Osteocyte (in vitro differentiated cells): ENCODE data around the gene TMEM183A. TPM values are rescaled to one million over a fixed set of nuclear protein-coding genes. Genes with fewer than 3 reads are reported as not detected.

ENCODE experiments used
- DNase-seq: peaks from one replicate; pipeline ENCODE4 v3.0.0; 2021; ENCODE audit warnings: mixed read lengths; ENCODE audit not compliant: unreplicated experiment; ENCODE audit errors: extremely low spot score
- H3K27ac Mint-ChIP-seq: one replicate; pipeline ENCODE4 v1.8.0; 2021; ENCODE audit warnings: mild to moderate bottlenecking, mixed read lengths; ENCODE audit not compliant: unreplicated experiment
- H3K27me3 Mint-ChIP-seq: one replicate; pipeline ENCODE4 v1.8.0; 2021; ENCODE audit warnings: mixed read lengths; ENCODE audit not compliant: unreplicated experiment
- H3K36me3 Mint-ChIP-seq: one replicate; pipeline ENCODE4 v1.8.0; 2021; ENCODE audit warnings: mixed read lengths; ENCODE audit not compliant: unreplicated experiment
- H3K4me1 Mint-ChIP-seq: one replicate; pipeline ENCODE4 v1.8.0; 2021; ENCODE audit warnings: mixed read lengths; ENCODE audit not compliant: unreplicated experiment
- H3K4me3 Mint-ChIP-seq: one replicate; pipeline ENCODE4 v1.8.0; 2021; ENCODE audit warnings: mild to moderate bottlenecking, moderate library complexity, mixed read lengths; ENCODE audit not compliant: unreplicated experiment
- H3K9me3 Mint-ChIP-seq: one replicate; pipeline ENCODE4 v1.8.0; 2021; ENCODE audit warnings: mixed read lengths; ENCODE audit not compliant: unreplicated experiment
- CTCF ChIP-seq: fragments of 200-600 bp; sonication (generic); IDR thresholded peaks from 2 replicates; pipeline ENCODE4 v1.5.0; 2021; ENCODE audit warnings: antibody characterized with exemption, mild to moderate bottlenecking, moderate library complexity
- total RNA-seq: library from RNA; stranded (reverse); gene quantifications from 2 replicates; pipeline ENCODE4 v1.2.1, GENCODE V29; 2021

TMEM183A gene
- total RNA-seq, 1 donor from 2014 or later = 59.6 TPM

GRCh38 chr1:203072002-203072602 lies 64.9 kb downstream of the TMEM183A start:
- Mint-ChIP-seq H3K27me3 (peaks cover 37% of the 10 kb centered on the region), H3K9me3 (no peaks in the 10 kb centered on the region), H3K27ac (no peak overlapping the region), H3K4me1 (no peaks in the 10 kb centered on the region), H3K36me3 (no peaks in the 10 kb centered on the region), H3K4me3 (no peak overlapping the region)
- DNase-seq = no peak
- no peak for TF ChIP-seq CTCF

GRCh38 chr1:203072911-203073310 lies 65.7 kb downstream of the TMEM183A start:
- DNase-seq = no peak
- Mint-ChIP-seq H3K27ac (no peak overlapping the region), H3K9me3 (no peaks in the 10 kb centered on the region), H3K27me3 (peaks cover 35% of the 10 kb centered on the region), H3K36me3 (no peaks in the 10 kb centered on the region), H3K4me3 (no peak overlapping the region), H3K4me1 (no peaks in the 10 kb centered on the region)
- no peak for TF ChIP-seq CTCF

- H3K27me3 Mint-ChIP-seq = peaks cover 39% of the 10 kb centered on the region
- no peak overlapping the region for H3K4me3 Mint-ChIP-seq
- DNase-seq = no peak
- no peaks in the 10 kb centered on the region for H3K36me3 Mint-ChIP-seq
- no peaks in the 10 kb centered on the region for H3K9me3 Mint-ChIP-seq
- no peak overlapping the region for H3K27ac Mint-ChIP-seq
- no peaks in the 10 kb centered on the region for H3K4me1 Mint-ChIP-seq
- TF ChIP-seq CTCF = no peak
Observed at GRCh38 chr1:203073469-203073868, 66.3 kb downstream of the TMEM183A start.

Other genes with a start within 250 kb of the TMEM183A start
- gene KDM5B, start 199.0 kb upstream of the TMEM183A start, total RNA-seq = 152 and 157 TPM in 2 replicates
- 3.8 and 5.2 TPM in 2 replicates for gene PCAT6, start 196.4 kb upstream of the TMEM183A start, total RNA-seq
- 12.2 and 13.9 TPM in 2 replicates for gene RABIF, start 118.2 kb upstream of the TMEM183A start, total RNA-seq
- gene KLHL12, start 80.1 kb upstream of the TMEM183A start, total RNA-seq = 24.2 and 26.2 TPM in 2 replicates
- gene ADIPOR1, start 49.1 kb upstream of the TMEM183A start, total RNA-seq = 72.3 and 77.0 TPM in 2 replicates
- 50.3 and 55.6 TPM in 2 replicates for gene CYB5R1, start 40.1 kb upstream of the TMEM183A start, total RNA-seq
- 0.63 and 1.4 TPM in 2 replicates for gene PPFIA4, start 19.1 kb downstream of the TMEM183A start, total RNA-seq
- not detected in 2 replicates for gene MYOG, start 78.6 kb downstream of the TMEM183A start, total RNA-seq
- gene ADORA1, start 120.4 kb downstream of the TMEM183A start, total RNA-seq = 0.21 and 0.26 TPM in 2 replicates
- gene MYBPH, start 168.5 kb downstream of the TMEM183A start, total RNA-seq = not detected in 2 replicates
- not detected in 2 replicates for gene CHI3L1, start 179.3 kb downstream of the TMEM183A start, total RNA-seq
- gene CHIT1, start 222.3 kb downstream of the TMEM183A start, total RNA-seq = not detected in 2 replicates